HepG2 (cell line): ENCODE data around the gene LRBA. TPM values are rescaled to one million over a fixed set of nuclear protein-coding genes. Genes with fewer than 3 reads are reported as not detected.
A peak's percentile ranks its signal among the peaks of the same experiment; 100 is the strongest.

Experiments used
- EEA1 ChIP-seq: sonication (generic); formaldehyde crosslinking; IDR thresholded peaks from 2 replicates; pipeline ENCODE4 v1.5.1; 2020; ENCODE audit warnings: mild to moderate bottlenecking, missing genetic modification reagents, borderline replicate concordance
- ETV5 ChIP-seq: IDR thresholded peaks from 2 replicates; pipeline ENCODE4 v1.6.1; 2018; ENCODE audit warnings: missing biosample characterization, missing genetic modification reagents, inconsistent platforms, borderline replicate concordance
- FOXJ3 ChIP-seq: sonication (generic); formaldehyde crosslinking; IDR thresholded peaks from 2 replicates; pipeline ENCODE4 v1.4.0; 2020; ENCODE audit warnings: missing genetic modification reagents, mild to moderate bottlenecking, borderline replicate concordance
- GMEB1 ChIP-seq: sonication (generic); formaldehyde crosslinking; IDR thresholded peaks from 2 replicates; pipeline ENCODE4 v1.5.1; 2020; ENCODE audit warnings: missing genetic modification reagents, mild to moderate bottlenecking, borderline replicate concordance
- HMGXB3 ChIP-seq: sonication (generic); formaldehyde crosslinking; IDR thresholded peaks from 2 replicates; pipeline ENCODE4 v1.4.0; 2020; ENCODE audit warnings: missing genetic modification reagents, borderline replicate concordance
- KAT8 ChIP-seq: IDR thresholded peaks from 2 replicates; pipeline ENCODE4 v1.6.1; 2016; ENCODE audit warnings: missing genetic modification reagents, missing compliant biosample characterization
- MIER3 ChIP-seq: IDR thresholded peaks from 2 replicates; pipeline ENCODE4 v1.6.1; 2016; ENCODE audit warnings: missing compliant biosample characterization, borderline replicate concordance
- POGZ ChIP-seq: sonication (generic); formaldehyde crosslinking; IDR thresholded peaks from 2 replicates; pipeline ENCODE4 v1.4.0; 2020; ENCODE audit warnings: mild to moderate bottlenecking, missing genetic modification reagents
- POLR2G ChIP-seq: fragments of 200-400 bp; formaldehyde crosslinking; IDR thresholded peaks from 2 replicates; pipeline ENCODE4 v1.6.1; 2018; ENCODE audit warnings: mild to moderate bottlenecking, low read depth, low read length, moderate library complexity
- SCMH1 ChIP-seq: sonication (generic); formaldehyde crosslinking; IDR thresholded peaks from 2 replicates; pipeline ENCODE4 v1.9.0; 2021; ENCODE audit warnings: missing genetic modification reagents, mild to moderate bottlenecking, borderline replicate concordance
- SPEN ChIP-seq: sonication (generic); formaldehyde crosslinking; IDR thresholded peaks from 2 replicates; pipeline ENCODE4 v1.5.1; 2020; ENCODE audit warnings: low read depth, mild to moderate bottlenecking, missing genetic modification reagents
- ZEB1 ChIP-seq: IDR thresholded peaks from 2 replicates; pipeline ENCODE4 v1.6.1; 2012; ENCODE audit warnings: mild to moderate bottlenecking, low read depth, inconsistent platforms; ENCODE audit not compliant: insufficient replicate concordance
- ZFP36L2 ChIP-seq: sonication (generic); formaldehyde crosslinking; IDR thresholded peaks from 2 replicates; pipeline ENCODE4 v1.4.0; 2020; ENCODE audit warnings: missing genetic modification reagents
- ZNF382 ChIP-seq: sonication (generic); formaldehyde crosslinking; IDR thresholded peaks from 2 replicates; pipeline ENCODE4 v1.5.0; 2020; ENCODE audit warnings: missing genetic modification reagents, mild to moderate bottlenecking, borderline replicate concordance
- ZNF446 ChIP-seq: sonication (generic); formaldehyde crosslinking; IDR thresholded peaks from 2 replicates; pipeline ENCODE4 v1.5.0; 2020; ENCODE audit warnings: mild to moderate bottlenecking, missing genetic modification reagents
- ZNF512 ChIP-seq: sonication (generic); formaldehyde crosslinking; IDR thresholded peaks from 2 replicates; pipeline ENCODE4 v1.4.0; 2020; ENCODE audit warnings: mild to moderate bottlenecking, missing genetic modification reagents
- ZNF589 ChIP-seq: sonication (generic); formaldehyde crosslinking; conservative IDR thresholded peaks from 2 replicates; pipeline ENCODE4 v1.8.0; 2022; ENCODE audit warnings: mild to moderate bottlenecking, moderate library complexity, missing genetic modification reagents
- ZNF776 ChIP-seq: sonication (generic); formaldehyde crosslinking; IDR thresholded peaks from 2 replicates; pipeline ENCODE4 v1.4.0; 2020; ENCODE audit warnings: mild to moderate bottlenecking, missing genetic modification reagents
- polyA plus RNA-seq, 8 experiments: library from polyadenylated mRNA; depleted of rRNA in 3 of 8; stranded (reverse) in 7 of 8; unstranded in 1 of 8; fragments of >200 nt; fragmentation: Illumina TruSeq in 4 of 8; extraction: Trizol in 4 of 8; gene quantifications; 2 replicates each; pipeline versions ENCODE4 v1.2.1 to v1.2.3, GENCODE V29; 2011 to 2016; ENCODE audit warnings: low read depth in 4 of 8, missing spikeins in 1 of 8, mixed read lengths in 1 of 8; ENCODE audit not compliant: insufficient read depth in 1 of 8
- total RNA-seq, 5 experiments: library from RNA; depleted of rRNA; stranded (reverse); fragments of >200 nt; fragmentation: Illumina TruSeq; extraction: Trizol; gene quantifications; 2 replicates each; pipeline ENCODE4 v1.2.3, GENCODE V29; 2016; ENCODE audit warnings: low read depth in 1 of 5
- TF ChIP-seq, protein P1 (sequence below): IDR thresholded peaks from 2 replicates; pipeline ENCODE4 v1.6.1; 2016; ENCODE audit warnings: low read depth, control low read depth

LRBA gene
- total and polyA plus RNA-seq, 2 of the 13 experiments (the other 11 are each of a cell fraction or from before 2014, with no cell fraction given), result 21.0 to 37.2 TPM

- 0 out of 2 replicates have a peak, but pooled peaks have one; percentile 27 for TF ChIP-seq MIER3
- 0 out of 2 replicates have a peak, but pooled peaks have one; percentile 41 for TF ChIP-seq ZNF589 (CRISPR knock-in tag)
- no peak for TF ChIP-seq ZNF382 (CRISPR knock-in tag)
- peak; percentile 88; the same call in 1 of the 2 replicates for TF ChIP-seq ZNF776 (CRISPR knock-in tag)
- TF ChIP-seq FOXJ3 (CRISPR knock-in tag), result no peak
- 0 out of 2 replicates have a peak, but pooled peaks have one; percentile 68 for TF ChIP-seq ZNF512 (CRISPR knock-in tag)
- TF ChIP-seq GMEB1 (CRISPR knock-in tag), result peak; percentile 82
- no peak for TF ChIP-seq ZFP36L2 (CRISPR knock-in tag)
- peak; percentile 64; the same call in 1 of the 2 replicates for TF ChIP-seq KAT8 (CRISPR knock-in tag)
- TF ChIP-seq POLR2G, result peak; percentile 88
- TF ChIP-seq HMGXB3 (CRISPR knock-in tag), result no peak
- peak; percentile 63 for TF ChIP-seq ETV5 (CRISPR knock-in tag)
- TF ChIP-seq, protein P1, sequence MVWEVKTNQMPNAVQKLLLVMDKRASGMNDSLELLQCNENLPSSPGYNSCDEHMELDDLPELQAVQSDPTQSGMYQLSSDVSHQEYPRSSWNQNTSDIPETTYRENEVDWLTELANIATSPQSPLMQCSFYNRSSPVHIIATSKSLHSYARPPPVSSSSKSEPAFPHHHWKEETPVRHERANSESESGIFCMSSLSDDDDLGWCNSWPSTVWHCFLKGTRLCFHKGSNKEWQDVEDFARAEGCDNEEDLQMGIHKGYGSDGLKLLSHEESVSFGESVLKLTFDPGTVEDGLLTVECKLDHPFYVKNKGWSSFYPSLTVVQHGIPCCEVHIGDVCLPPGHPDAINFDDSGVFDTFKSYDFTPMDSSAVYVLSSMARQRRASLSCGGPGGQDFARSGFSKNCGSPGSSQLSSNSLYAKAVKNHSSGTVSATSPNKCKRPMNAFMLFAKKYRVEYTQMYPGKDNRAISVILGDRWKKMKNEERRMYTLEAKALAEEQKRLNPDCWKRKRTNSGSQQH, result peak; percentile 43
- TF ChIP-seq ZNF446 (CRISPR knock-in tag), result peak; percentile 82; the same call in 1 of the 2 replicates
- TF ChIP-seq POGZ (CRISPR knock-in tag), result peak; percentile 39; the same call in 1 of the 2 replicates
- no peak for TF ChIP-seq SCMH1 (CRISPR knock-in tag)
- TF ChIP-seq EEA1, result no peak
- TF ChIP-seq SPEN (CRISPR knock-in tag), result peak; percentile 38; the same call in 1 of the 2 replicates
- peak; percentile 98 for TF ChIP-seq ZEB1
Observed at GRCh38 chr4:151015459-151016347, 619 bp upstream of the LRBA start (continued).
